Skeletal muscle tissue (tissue), 4 donors: ENCODE data around the gene CALCOCO1. TPM values are rescaled to one million over a fixed set of nuclear protein-coding genes. Genes with fewer than 3 reads are reported as not detected.

Experiments used
- H3K27ac ChIP-seq: one replicate; pipeline ENCODE4 v1.7.0; 2013; ENCODE audit warnings: mild to moderate bottlenecking, low read depth, low read length, inconsistent platforms
- H3K27me3 ChIP-seq, 3 donors: one replicate each; pipeline ENCODE4 v1.7.0; 2013; ENCODE audit warnings: low read length in 3 of 3; ENCODE audit not compliant: control insufficient read depth in 3 of 3, insufficient read depth in 3 of 3
- H3K36me3 ChIP-seq, 3 donors: one replicate each; pipeline ENCODE4 v1.7.0; 2013; ENCODE audit warnings: low read length in 3 of 3; ENCODE audit not compliant: control insufficient read depth in 3 of 3, insufficient read depth in 3 of 3
- H3K4me1 ChIP-seq, 3 donors: one replicate each; pipeline ENCODE4 v1.7.0; 2013; ENCODE audit warnings: low read length in 3 of 3, mild to moderate bottlenecking in 3 of 3; ENCODE audit not compliant: control insufficient read depth in 3 of 3, insufficient read depth in 3 of 3
- H3K4me3 ChIP-seq, 3 donors: one replicate each; pipeline ENCODE4 v1.7.0; 2013; ENCODE audit warnings: low read length in 3 of 3
- H3K9ac ChIP-seq, 3 donors: one replicate each; pipeline ENCODE4 v1.7.0; 2013; ENCODE audit warnings: low read length in 3 of 3, mild to moderate bottlenecking in 3 of 3, moderate library complexity in 2 of 3, low read depth in 1 of 3
- H3K9me3 ChIP-seq, 3 donors: one replicate each; pipeline ENCODE4 v1.7.0; 2013; ENCODE audit warnings: low read length in 3 of 3; ENCODE audit not compliant: control insufficient read depth in 3 of 3
- total RNA-seq: library from RNA; depleted of rRNA; stranded (reverse); fragments of >200 nt; gene quantifications from one replicate; pipeline ENCODE4 v1.2.3, GENCODE V29; 2014
- donor health status: Osteomylitis.

Gene CALCOCO1
- total RNA-seq, 1 donor from 2014 or later, result 49.1 TPM

- peaks cover 43 to 55% (median 54%) of the 10 kb centered on the region in 3 donors for H3K27me3 ChIP-seq
- no peaks in the 10 kb centered on the region for H3K9me3 ChIP-seq
- peaks cover 3 to 13% (median 13%) of the 10 kb centered on the region in 3 donors for H3K4me1 ChIP-seq
- no peak overlapping the region for H3K27ac ChIP-seq
- H3K36me3 ChIP-seq, result no peaks in the 10 kb centered on the region
- H3K4me3 ChIP-seq, result no peak overlapping the region
- no peak overlapping the region for H3K9ac ChIP-seq
Measured at GRCh38 chr12:53744130-53744441, 16.8 kb upstream of the CALCOCO1 start.

- H3K9ac ChIP-seq, result peak overlapping the region in 1 of 3 donors; percentile 40
- no peak overlapping the region for H3K27ac ChIP-seq
- no peaks in the 10 kb centered on the region for H3K9me3 ChIP-seq
- peaks cover 43 to 58% (median 54%) of the 10 kb centered on the region in 3 donors for H3K27me3 ChIP-seq
- no peaks in the 10 kb centered on the region for H3K36me3 ChIP-seq
- H3K4me1 ChIP-seq, result peaks cover 5 to 13% (median 13%) of the 10 kb centered on the region in 3 donors
- H3K4me3 ChIP-seq, result peak overlapping the region in 2 of 3 donors; percentile 41 to 44
Measured at GRCh38 chr12:53743266-53744129, 16.2 kb upstream of the CALCOCO1 start.

DNA sequence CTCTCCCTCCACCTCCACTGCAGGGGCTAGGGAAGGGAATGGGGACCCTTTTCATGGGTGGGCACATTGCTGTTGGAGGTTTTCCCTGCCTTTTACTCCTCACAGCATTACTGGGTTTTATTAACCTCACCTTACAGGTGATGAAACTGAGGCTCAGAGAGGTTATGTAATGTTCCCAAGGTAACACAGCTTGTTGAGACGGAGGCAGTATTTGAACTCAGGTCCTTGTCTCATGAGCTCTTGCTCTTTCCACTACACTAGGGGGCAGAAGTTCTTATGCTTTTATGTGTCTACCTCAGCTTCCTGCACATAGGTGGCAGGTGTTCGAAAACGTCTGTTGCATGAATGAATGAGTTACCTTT is 12.9 kb upstream of the CALCOCO1 start:
- H3K9ac ChIP-seq, result no peak overlapping the region
- H3K27me3 ChIP-seq, result peaks cover 39 to 57% (median 54%) of the 10 kb centered on the region in 3 donors
- peaks cover 16 to 27% (median 22%) of the 10 kb centered on the region in 3 donors for H3K4me1 ChIP-seq
- H3K4me3 ChIP-seq, result no peak overlapping the region
- H3K27ac ChIP-seq, result no peak overlapping the region
- no peaks in the 10 kb centered on the region for H3K9me3 ChIP-seq
- no peaks in the 10 kb centered on the region for H3K36me3 ChIP-seq

DNA sequence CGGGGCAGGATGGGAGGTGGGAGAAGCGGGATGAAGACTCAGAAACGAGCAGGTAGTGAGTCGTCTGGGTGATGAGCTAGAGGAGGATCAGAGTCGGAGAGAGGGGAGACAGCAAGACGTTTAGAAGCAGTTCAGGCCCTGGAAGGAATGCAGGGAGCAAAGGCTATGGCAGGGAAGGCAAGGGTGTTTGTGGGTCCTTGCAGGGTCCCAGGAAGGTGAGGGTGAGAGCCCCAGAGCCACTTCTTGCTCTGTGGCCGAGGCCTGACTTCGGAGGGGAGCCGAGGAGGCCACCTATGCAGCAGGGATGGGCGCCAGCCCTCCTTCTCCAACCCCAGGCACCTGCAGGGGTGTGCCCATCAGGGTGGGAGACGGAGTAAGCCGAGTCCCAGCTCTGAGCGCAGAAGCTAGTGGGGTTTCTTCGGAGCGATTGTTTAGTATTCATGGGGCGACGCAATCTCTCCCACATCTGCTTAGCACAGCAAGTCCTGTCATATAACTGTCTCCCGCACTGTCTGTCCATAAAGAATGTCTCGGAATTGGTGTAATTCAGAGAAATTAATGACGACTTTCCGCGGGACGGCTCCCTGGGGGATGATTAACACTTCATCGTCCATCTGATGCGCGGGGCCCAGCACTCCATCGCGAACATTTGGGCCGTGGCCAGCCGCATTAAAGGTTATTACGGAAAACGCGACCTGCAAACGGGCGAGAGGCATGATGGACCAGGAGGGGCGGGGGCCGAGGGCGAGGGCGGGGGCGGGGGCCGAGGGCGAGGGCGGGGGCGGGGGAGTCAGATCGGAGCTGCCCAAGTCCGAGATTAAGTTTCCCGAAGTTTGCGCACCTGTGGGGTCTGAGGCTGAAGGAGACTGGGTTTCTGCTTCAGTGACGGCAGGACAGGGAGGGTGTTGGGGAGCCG is 12.2 kb upstream of the CALCOCO1 start:
- no peak overlapping the region for H3K9ac ChIP-seq
- peaks cover 39 to 54% (median 52%) of the 10 kb centered on the region in 3 donors for H3K27me3 ChIP-seq
- H3K4me3 ChIP-seq, result peak overlapping the region in 1 of 3 donors; percentile 56

DNA sequence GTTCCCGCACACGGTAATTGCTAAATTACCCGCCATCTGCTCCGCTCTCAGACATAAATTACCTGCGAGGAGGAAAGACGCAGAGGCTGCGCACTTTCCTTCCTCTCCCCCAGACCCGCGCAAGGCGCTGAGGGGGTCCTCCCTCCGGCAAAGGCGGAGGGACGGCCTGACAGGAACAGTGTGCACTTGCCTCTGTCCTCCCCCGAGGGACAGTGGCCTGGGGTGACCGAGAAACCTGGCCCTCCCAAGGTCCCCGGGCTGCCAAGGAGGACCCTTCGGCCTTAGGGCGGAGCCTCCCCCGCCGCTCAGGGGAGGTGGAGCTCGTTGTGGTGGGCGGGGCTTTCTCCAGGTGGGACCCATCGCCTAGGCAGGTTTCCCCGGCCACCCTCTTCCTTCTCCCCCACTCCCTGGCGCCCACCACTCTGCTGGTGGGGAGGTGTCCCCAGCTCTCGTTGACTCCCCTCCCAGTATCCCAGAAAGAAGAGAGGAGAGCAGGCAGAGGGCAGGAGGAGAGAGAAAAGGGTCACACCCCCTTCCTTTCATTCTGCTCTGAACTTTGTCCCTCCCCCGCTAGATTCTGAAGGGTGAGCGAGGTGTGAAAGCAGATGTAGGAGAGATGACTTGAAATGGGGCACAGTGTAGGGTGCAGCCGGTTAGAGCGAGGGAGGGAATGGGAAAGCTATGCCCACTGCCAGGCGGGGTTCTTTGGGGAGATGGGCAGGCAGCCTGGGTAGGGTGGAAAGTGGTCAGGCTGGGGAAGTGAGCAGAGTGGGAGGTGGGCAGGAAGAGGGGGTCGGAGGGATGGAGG is 11.4 kb upstream of the CALCOCO1 start:
- no peak overlapping the region for H3K4me3 ChIP-seq
- peaks cover 16 to 31% (median 22%) of the 10 kb centered on the region in 3 donors for H3K4me1 ChIP-seq
- no peak overlapping the region for H3K9ac ChIP-seq
- no peaks in the 10 kb centered on the region for H3K9me3 ChIP-seq
- no peaks in the 10 kb centered on the region for H3K36me3 ChIP-seq
- peaks cover 39 to 54% (median 52%) of the 10 kb centered on the region in 3 donors for H3K27me3 ChIP-seq
- H3K27ac ChIP-seq, result no peak overlapping the region

More for the DNA sequence above, 12.2 kb upstream of the CALCOCO1 start:
- H3K36me3 ChIP-seq, result no peaks in the 10 kb centered on the region
- no peaks in the 10 kb centered on the region for H3K9me3 ChIP-seq
- H3K27ac ChIP-seq, result no peak overlapping the region
- H3K4me1 ChIP-seq, result peaks cover 16 to 31% (median 22%) of the 10 kb centered on the region in 3 donors

GRCh38 chr12:53737951-53738405 is 10.7 kb upstream of the CALCOCO1 start:
- H3K4me1 ChIP-seq, result peaks cover 16 to 27% (median 19%) of the 10 kb centered on the region in 3 donors

GRCh38 chr12:53737093-53737808 is 10.0 kb upstream of the CALCOCO1 start:
- Histone ChIP-seq H3K9me3 (no peaks in the 10 kb centered on the region), H3K36me3 (no peaks in the 10 kb centered on the region), H3K4me3 (no peak overlapping the region), H3K27ac (no peak overlapping the region), H3K27me3 (peaks cover 32 to 44% (median 42%) of the 10 kb centered on the region in 3 donors), H3K4me1 (peaks cover 16 to 27% (median 20%) of the 10 kb centered on the region in 3 donors), H3K9ac (no peak overlapping the region)

More at GRCh38 chr12:53737951-53738405, 10.7 kb upstream of the CALCOCO1 start:
- H3K9ac ChIP-seq, result no peak overlapping the region
- peaks cover 37 to 50% (median 49%) of the 10 kb centered on the region in 3 donors for H3K27me3 ChIP-seq
- no peak overlapping the region for H3K4me3 ChIP-seq
- H3K27ac ChIP-seq, result no peak overlapping the region
- H3K36me3 ChIP-seq, result no peaks in the 10 kb centered on the region
- H3K9me3 ChIP-seq, result no peaks in the 10 kb centered on the region

- no peak overlapping the region for H3K4me3 ChIP-seq
- no peak overlapping the region for H3K9ac ChIP-seq
- no peak overlapping the region for H3K27ac ChIP-seq
- H3K36me3 ChIP-seq, result no peaks in the 10 kb centered on the region
- H3K9me3 ChIP-seq, result no peaks in the 10 kb centered on the region
- H3K27me3 ChIP-seq, result peaks cover 32 to 41% (median 39%) of the 10 kb centered on the region in 3 donors
- H3K4me1 ChIP-seq, result peaks cover 16 to 27% (median 22%) of the 10 kb centered on the region in 3 donors
Measured at GRCh38 chr12:53736592-53736991, 9.3 kb upstream of the CALCOCO1 start.

- H3K9me3 ChIP-seq, result no peaks in the 10 kb centered on the region
- H3K4me3 ChIP-seq, result no peak overlapping the region
- peak overlapping the region in 1 of 3 donors; percentile 25 for H3K9ac ChIP-seq
- H3K4me1 ChIP-seq, result peaks cover 16 to 27% (median 22%) of the 10 kb centered on the region in 3 donors
- no peaks in the 10 kb centered on the region for H3K36me3 ChIP-seq
- H3K27ac ChIP-seq, result no peak overlapping the region
- H3K27me3 ChIP-seq, result peaks cover 26 to 36% (median 33%) of the 10 kb centered on the region in 3 donors
Measured at GRCh38 chr12:53735556-53735955, 8.3 kb upstream of the CALCOCO1 start.
